K562 (cell line): ENCODE data around the gene HAAO. TPM values are rescaled to one million over a fixed set of nuclear protein-coding genes. Genes with fewer than 3 reads are reported as not detected.

Experiments used
- ATAC-seq: fragments of 200-7000 bp; cut with Tn5 transposase; 3 replicates; pipeline ENCODE4 v1.9.1; 2020; ENCODE audit warnings: moderate library complexity
- BruUV-seq: library from RNA; stranded (reverse); fragments of 400-500 nt; replicated peaks from 2 replicates; lab custom pipeline; 2021; lab: Mats Ljungman, UMichigan
- CTCF ChIA-PET: fragments of 300-600 bp; formaldehyde crosslinking; extraction: SDS; loops from one replicate; lab custom pipeline; 2021; ENCODE audit warnings: low intra/inter-chr PET ratio; lab: Yijun Ruan, JAX
- POLR2A ChIA-PET: fragments of 300-600, 350-650 bp; sonication (Branson Sonifier 250); formaldehyde crosslinking; extraction: SDS; loops from one replicate; lab custom pipeline; 2021; ENCODE audit warnings: antibody characterized with exemption, inconsistent platforms; lab: Yijun Ruan, JAX
- DNase-seq, 4 experiments: peaks; one replicate each; pipeline versions ENCODE4 v3.0.0 to v3.0.0-alpha.2; 2011 to 2018; ENCODE audit warnings: low spot score in 3 of 4, mixed read lengths in 3 of 4; ENCODE audit errors: extremely low read depth in 1 of 4
- FAIRE-seq: peaks from 2 replicates; lab custom pipeline; 2011; peaks lifted over from hg19 to GRCh38; lab: Jason Lieb, UNC
- H2AFZ ChIP-seq: 2 replicates; pipeline ENCODE4 v1.6.0; 2011; ENCODE audit warnings: low read depth, low read length, control low read depth, inconsistent platforms
- H3K27ac ChIP-seq: fragments of 200-600 bp; 3 replicates; pipeline ENCODE4 v1.8.0; 2011; ENCODE audit warnings: low read depth, mild to moderate bottlenecking, control low read depth, inconsistent platforms, low read length, moderate library complexity, mixed read lengths; ENCODE audit errors: extremely low read depth
- H3K27me3 ChIP-seq, 2 experiments: fragments of 300-600 bp in 1 of 2; 2 replicates in 1 of 2; 3 replicates in 1 of 2; pipeline versions ENCODE4 v1.6.0 to v1.8.0; 2011; ENCODE audit warnings: inconsistent platforms in 2 of 2, low read length in 2 of 2, mild to moderate bottlenecking in 1 of 2, mixed read lengths in 1 of 2, moderate library complexity in 1 of 2; ENCODE audit not compliant: control insufficient read depth in 2 of 2, insufficient read depth in 2 of 2
- H3K36me3 ChIP-seq: fragments of 300-600 bp; 3 replicates; pipeline ENCODE4 v1.8.0; 2011; ENCODE audit warnings: mild to moderate bottlenecking, low read length, inconsistent platforms; ENCODE audit not compliant: control insufficient read depth, insufficient read depth
- H3K4me1 ChIP-seq, 2 experiments: fragments of 200-600 bp in 1 of 2; replicated peaks in 1 of 2; 2 replicates in 1 of 2; 3 replicates in 1 of 2; pipeline versions ENCODE4 v1.5.1 to v1.8.0; 2011; ENCODE audit warnings: inconsistent platforms in 2 of 2, low read length in 2 of 2, mild to moderate bottlenecking in 1 of 2, mixed read lengths in 1 of 2, moderate library complexity in 1 of 2; ENCODE audit not compliant: control insufficient read depth in 2 of 2, insufficient read depth in 2 of 2
- H3K4me2 ChIP-seq: 2 replicates; pipeline ENCODE4 v1.6.1; 2011; ENCODE audit warnings: low read length, control low read depth, inconsistent platforms, mixed read lengths; ENCODE audit not compliant: insufficient read depth
- H3K4me3 ChIP-seq: fragments of 200-600 bp; sonication (generic), shearing (Covaris generic); 2 replicates; pipeline ENCODE4 v1.5.1; 2016; ENCODE audit warnings: control low read depth, inconsistent platforms
- H3K79me2 ChIP-seq: fragments of 200-600 bp; 3 replicates; pipeline ENCODE4 v1.8.0; 2011; ENCODE audit warnings: low read length, inconsistent platforms; ENCODE audit not compliant: control insufficient read depth, insufficient read depth
- H3K9ac ChIP-seq, 2 experiments: 2 replicates each; pipeline versions ENCODE4 v1.6.0 to v1.6.1; 2011; ENCODE audit warnings: low read depth in 2 of 2, low read length in 2 of 2, control low read depth in 1 of 2, inconsistent platforms in 1 of 2, mild to moderate bottlenecking in 1 of 2, mixed read lengths in 1 of 2; ENCODE audit not compliant: insufficient read depth in 1 of 2
- H3K9me1 ChIP-seq: one replicate; pipeline ENCODE4 v1.6.0; 2011; ENCODE audit warnings: inconsistent platforms, mild to moderate bottlenecking, low read length, moderate library complexity; ENCODE audit not compliant: control insufficient read depth, insufficient read depth
- H3K9me3 ChIP-seq: replicated peaks from 2 replicates; pipeline ENCODE4 v1.5.1; 2011; ENCODE audit warnings: low read depth, low read length, inconsistent platforms; ENCODE audit not compliant: control insufficient read depth, insufficient read depth
- H4K20me1 ChIP-seq: replicated peaks from 2 replicates; pipeline ENCODE4 v1.6.1; 2011; ENCODE audit warnings: low read length, inconsistent platforms, mixed read lengths; ENCODE audit not compliant: control insufficient read depth, insufficient read depth
- CEBPB ChIP-seq: fragments of 450-650 bp; IDR thresholded peaks from 2 replicates; pipeline ENCODE4 v1.6.1; 2016; ENCODE audit warnings: missing genetic modification characterization, missing compliant biosample characterization
- XRCC5 ChIP-seq: fragments of 200-400 bp; formaldehyde crosslinking; IDR thresholded peaks from 2 replicates; pipeline ENCODE4 v1.6.1; 2017; ENCODE audit warnings: low read depth, mild to moderate bottlenecking, low read length
- ZNF224 ChIP-seq: sonication (generic); formaldehyde crosslinking; IDR thresholded peaks from 2 replicates; pipeline ENCODE4 v1.8.0; 2022; ENCODE audit warnings: mild to moderate bottlenecking, missing genetic modification reagents
- ZNF551 ChIP-seq: fragments of 250-450 bp; sonication (Bioruptor Pico); IDR thresholded peaks from 2 replicates; pipeline ENCODE4 v1.5.0; 2021; ENCODE audit warnings: mild to moderate bottlenecking, moderate library complexity
- WGBS: fragments of 100-300 bp; shearing (Covaris generic); methylation state at CpG from one replicate; pipeline ENCODE4 v1.1.6; 2016; ENCODE audit warnings: low coverage, mixed read lengths; ENCODE audit not compliant: insufficient coverage; ENCODE audit errors: missing lambda C conversion rate; 5-methylcytosine and 5-hydroxymethylcytosine counted together
- in situ Hi-C: fragments of 300-500 bp; cut with MboI; formaldehyde crosslinking; loops from 4 replicates; pipeline ENCODE4 v1.15.0; 2018; ENCODE audit warnings: inconsistent platforms, mixed read lengths
- intact Hi-C: fragments of 100-400 bp; cut with micrococcal nuclease; formaldehyde crosslinking; loops from 2 replicates; pipeline ENCODE4 v1.14.2; 2022
- polyA plus RNA-seq, 8 experiments: library from polyadenylated mRNA; depleted of rRNA in 4 of 8; stranded (reverse) in 5 of 8; unstranded in 3 of 8; fragments of >200 nt; fragmentation: Nextera tagmentation in 2 of 8; fragmentation: Illumina TruSeq in 1 of 8; extraction: Ambion mirVana in 2 of 8; extraction: Trizol in 1 of 8; gene quantifications; 2 replicates each; pipeline versions ENCODE4 v1.2.1 to v1.2.3, GENCODE V29; 2011 to 2014; ENCODE audit warnings: inconsistent platforms in 1 of 8, missing spikeins in 1 of 8
- total RNA-seq, 7 experiments: library from RNA; depleted of rRNA in 6 of 7; stranded (reverse); fragments of >200 nt in 6 of 7; fragmentation: Illumina TruSeq in 2 of 7; extraction: Trizol in 2 of 7; gene quantifications; 2 replicates each; pipeline versions ENCODE4 v1.2.1 to v1.2.3, GENCODE V29; 2011 to 2021; ENCODE audit warnings: low replicate concordance in 1 of 7

HAAO gene
- total and polyA plus RNA-seq, 9 of the 15 experiments (the other 6 are each of a cell fraction or from before 2014, with no cell fraction given), result not detected

DNA sequence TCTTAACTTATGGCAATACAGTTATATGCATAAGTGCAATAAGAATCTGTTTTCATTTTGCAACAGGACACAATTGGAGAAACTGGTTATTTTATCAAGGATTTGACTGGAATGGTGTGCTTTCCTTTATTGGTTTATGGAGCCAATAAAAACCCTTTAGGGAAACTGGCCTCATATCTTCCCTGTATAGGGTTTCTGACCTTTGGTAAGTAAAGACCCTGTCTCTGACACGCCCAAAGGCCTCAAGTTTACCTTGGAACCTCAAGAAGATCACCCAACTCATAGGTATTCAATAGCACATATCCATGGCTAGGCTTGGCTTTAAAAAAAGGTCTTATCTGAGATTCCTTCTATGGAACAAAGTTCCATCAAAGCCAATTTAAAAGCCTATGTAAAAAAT, 11.2 kb downstream of the HAAO start:
- Histone ChIP-seq H2AFZ (no peak overlapping the region), H3K9me3 (no peaks in the 10 kb centered on the region), H4K20me1 (no peaks in the 10 kb centered on the region), H3K4me3 (no peak overlapping the region), H3K27ac (no peak overlapping the region), H3K27me3 (peaks cover 3 to 17% of the 10 kb centered on the region in 2 experiments; a peak in 4 of 5 replicates), H3K4me2 (no peak overlapping the region), H3K79me2 (no peaks in the 10 kb centered on the region), H3K9ac (no peak overlapping the region), H3K9me1 (no peaks in the 10 kb centered on the region), H3K36me3 (no peaks in the 10 kb centered on the region), H3K4me1 (no peaks in the 10 kb centered on the region)
- WGBS, result 0% methylated on average over 1 of the region's 1 CpG
- CTCF ChIA-PET, result no interaction called here
- POLR2A ChIA-PET, result interaction anchor here (0.7 kb wide), 1 partner anchor 88 kb away, joined by 5 read pairs; no protein-coding TSS in a partner anchor
- no peak for TF ChIP-seq ZNF551 (CRISPR knock-in tag)
- no peak for TF ChIP-seq XRCC5
- TF ChIP-seq CEBPB (tag), result no peak
- TF ChIP-seq ZNF224 (CRISPR knock-in tag), result no peak
- intact Hi-C loops, result no loop called here
- DNase-seq, result no peak
- BruUV-seq, result no TSS peak
- in situ Hi-C loops, result loop anchor here (25.0 kb wide), 1 partner anchor 269 kb away; no protein-coding TSS in a partner anchor
- no peak for FAIRE-seq
- ATAC-seq, result no peak
